ENCODE data around the gene NAB2. TPM values are rescaled to one million over a fixed set of nuclear protein-coding genes. Genes with fewer than 3 reads are reported as not detected.

The NAB2 gene
- total and polyA plus RNA-seq, 9 of the 15 experiments (the other 6 are each of a cell fraction or from before 2014, with no cell fraction given): 0.45 to 40.9 (median 20.4) TPM

DNA sequence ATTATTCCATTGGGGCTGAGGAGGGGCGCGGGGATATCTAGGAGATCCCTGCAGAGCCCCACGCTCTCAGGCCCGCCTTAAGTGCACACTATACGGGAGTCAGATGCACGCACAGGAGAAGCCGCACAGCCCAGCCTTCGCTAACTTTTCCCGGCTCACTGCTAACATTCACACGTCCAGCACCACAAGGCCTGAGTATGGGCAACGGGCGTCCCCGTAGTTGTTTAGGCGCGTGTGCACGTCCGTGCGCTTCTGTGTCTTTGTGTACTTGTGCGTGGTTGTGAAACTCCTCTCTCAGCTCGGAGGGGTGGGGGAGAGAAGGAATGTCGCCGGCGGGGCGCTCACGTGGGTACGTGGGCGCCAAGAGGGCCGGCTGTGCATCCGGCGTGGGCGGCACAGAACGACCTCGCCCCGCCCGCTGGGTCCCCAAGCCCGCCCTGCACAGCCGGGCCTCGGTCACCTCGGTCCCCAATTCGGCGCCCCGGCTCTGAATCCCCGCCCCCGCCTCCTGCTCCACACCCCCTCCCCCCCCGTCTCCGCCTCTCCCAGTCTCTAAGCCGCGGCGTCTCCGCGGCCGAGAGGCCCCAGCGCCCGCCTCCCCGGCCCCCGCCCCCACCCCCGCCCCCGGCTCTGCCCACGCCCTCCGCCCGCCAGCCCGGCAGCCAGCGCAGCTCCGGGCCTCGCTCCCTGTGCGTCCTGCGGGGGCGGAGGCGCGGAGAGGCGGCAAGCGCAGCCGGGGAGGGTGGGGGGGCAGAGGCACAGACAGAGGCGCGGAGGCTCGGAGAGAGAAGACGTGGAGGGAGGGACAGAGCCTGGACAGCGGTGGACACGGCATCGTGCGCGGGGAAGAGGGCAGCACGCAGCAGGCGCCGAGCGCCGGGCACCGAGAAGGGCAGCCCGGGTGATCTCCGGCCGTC is at the start of gene NAB2 (continued):
- TF ChIP-seq ZNF76 (CRISPR knock-in tag; IDR thresholded peaks at IDR 0.05; ENCODE audit: borderline replicate concordance) (no peak), TOE1 (IDR thresholded peaks at IDR 0.05; ENCODE audit: borderline replicate concordance) (peak; percentile 31; the same call in 1 of the 2 replicates), TOE1 (CRISPR knock-in tag; IDR thresholded peaks at IDR 0.05; ENCODE audit: borderline replicate concordance, low read depth) (no peak), TEAD2 (tag; IDR thresholded peaks at IDR 0.05) (peak; percentile 83), FOXA1 (IDR thresholded peaks at IDR 0.05; ENCODE audit: borderline replicate concordance) (no peak), CTBP1 (IDR thresholded peaks at IDR 0.05; ENCODE audit: borderline replicate concordance) (peak; percentile 70), SP1 (CRISPR knock-in tag; IDR thresholded peaks at IDR 0.05) (peak; percentile 34; the same call in 1 of the 2 replicates), MAZ (CRISPR knock-in tag; conservative IDR thresholded peaks at IDR 0.05 in 1 of 2, IDR thresholded peaks at IDR 0.05 in 1 of 2) (peak; percentile 28 to 67; a peak in 3 of 4 replicates), FIP1L1 (IDR thresholded peaks at IDR 0.05; ENCODE audit: low read depth, low read length, poor library complexity, severe bottlenecking) (no peak), HDAC2 (IDR thresholded peaks at IDR 0.05) (peak; percentile 59; the same call in 1 of the 2 replicates), SOX6 (IDR thresholded peaks at IDR 0.05) (peak; percentile 49; the same call in 1 of the 2 replicates), ZNF3 (CRISPR knock-in tag; IDR thresholded peaks at IDR 0.05) (no peak), HDAC8 (tag; IDR thresholded peaks at IDR 0.05) (0 out of 2 replicates have a peak, but pooled peaks have one; percentile 22), TBL1XR1 (IDR thresholded peaks at IDR 0.05; ENCODE audit: low read length in 2 of 2) (peak in 1 of 2 experiments; percentile 26; a peak in 1 of 4 replicates), EP300 (IDR thresholded peaks at IDR 0.05; ENCODE audit: low read length) (peak; percentile 47; the same call in 1 of the 2 replicates), MYC (IDR thresholded peaks at IDR 0.05; ENCODE audit: low read depth, low read length) (peak; percentile 76; the same call in 1 of the 2 replicates), MYC (CRISPR knock-in tag; IDR thresholded peaks at IDR 0.05; ENCODE audit: borderline replicate concordance, low read depth) (no peak), ZNF263 (CRISPR knock-in tag; IDR thresholded peaks at IDR 0.05; ENCODE audit: borderline replicate concordance) (no peak), EWSR1 (IDR thresholded peaks at IDR 0.05; ENCODE audit: borderline replicate concordance, low read depth, partially characterized antibody) (no peak), NR4A1 (CRISPR knock-in tag; IDR thresholded peaks at IDR 0.05) (no peak), NR4A1 (tag; IDR thresholded peaks at IDR 0.05) (peak; percentile 67; the same call in 1 of the 2 replicates), ZNF79 (CRISPR knock-in tag; IDR thresholded peaks at IDR 0.05; ENCODE audit: low read depth) (no peak), CREM (IDR thresholded peaks at IDR 0.05; ENCODE audit: low read depth) (peak; percentile 72), ERF (CRISPR knock-in tag; IDR thresholded peaks at IDR 0.05) (peak; percentile 62; the same call in 1 of the 2 replicates), LEF1 (IDR thresholded peaks at IDR 0.05) (peak; percentile 54), RAD51 (IDR thresholded peaks at IDR 0.05; ENCODE audit: borderline replicate concordance, low read depth) (peak; percentile 71), BHLHE40 (IDR thresholded peaks at IDR 0.05; ENCODE audit: low read length) (peak; percentile 92), CBFB (CRISPR knock-in tag; IDR thresholded peaks at IDR 0.05) (no peak)
- TF ChIP-seq, protein P1, sequence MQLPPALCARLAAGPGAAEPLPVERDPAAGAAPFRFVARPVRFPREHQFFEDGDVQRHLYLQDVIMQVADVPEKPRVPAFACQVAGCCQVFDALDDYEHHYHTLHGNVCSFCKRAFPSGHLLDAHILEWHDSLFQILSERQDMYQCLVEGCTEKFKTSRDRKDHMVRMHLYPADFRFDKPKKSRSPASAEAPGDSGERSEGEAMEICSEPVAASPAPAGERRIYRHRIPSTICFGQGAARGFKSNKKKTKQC (CRISPR knock-in tag; IDR thresholded peaks at IDR 0.05): peak; percentile 83
- TF ChIP-seq, protein P2, sequence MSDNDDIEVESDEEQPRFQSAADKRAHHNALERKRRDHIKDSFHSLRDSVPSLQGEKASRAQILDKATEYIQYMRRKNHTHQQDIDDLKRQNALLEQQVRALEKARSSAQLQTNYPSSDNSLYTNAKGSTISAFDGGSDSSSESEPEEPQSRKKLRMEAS (CRISPR knock-in tag; IDR thresholded peaks at IDR 0.05): peak; percentile 87

Data from K562 (cell line).